ENCODE results near the gene WSCD2. TPM values are rescaled to one million over a fixed set of nuclear protein-coding genes. Genes with fewer than 3 reads are reported as not detected.

The WSCD2 gene
- total and polyA plus RNA-seq, 2 of the 4 experiments (the other 2 are of a cell fraction) = not detected

DNA sequence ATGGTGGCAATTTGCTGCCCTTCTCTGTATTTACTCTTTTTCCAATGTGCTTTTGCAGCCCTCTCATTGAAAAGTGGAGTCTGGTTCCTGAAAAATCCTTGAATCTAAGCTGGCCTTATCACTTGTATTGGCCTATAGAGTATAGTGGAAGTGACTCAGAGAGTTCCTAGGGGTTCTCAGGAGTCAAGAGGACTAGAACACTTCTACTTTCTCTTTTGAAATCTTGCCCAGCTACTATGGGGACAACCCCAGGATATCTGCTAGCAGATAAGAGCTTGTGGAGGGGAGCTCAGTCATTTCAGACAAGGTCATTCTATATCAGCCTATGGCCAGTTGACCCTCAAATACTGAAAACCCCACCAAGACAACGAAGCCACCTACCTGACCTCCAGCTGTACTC is 26.7 kb upstream of the WSCD2 start:
- H3K4me1 ChIP-seq (ENCODE audit: control insufficient read depth, insufficient read depth, low read length) = no peaks in the 10 kb centered on the region
- intact Hi-C loops (cut with micrococcal nuclease) (no loop called here), dilution Hi-C loops (cut with HindIII; ENCODE audit: low sequenced_read_pairs, unreplicated experiment) (no loop called here), in situ Hi-C loops (cut with MboI; ENCODE audit: low sequenced_read_pairs) (no loop called here)
- H3K79me1 ChIP-seq (ENCODE audit: low read depth in 1 of 2, low read length in 2 of 2) = no peaks in the 10 kb centered on the region
- H3K9me3 ChIP-seq (ENCODE audit: control insufficient read depth, insufficient read depth, low read length) = no peaks in the 10 kb centered on the region
- no peak overlapping the region for H3K27ac ChIP-seq (ENCODE audit: insufficient read depth, low read length)
- H3K4me2 ChIP-seq (ENCODE audit: low read depth, low read length) = no peak overlapping the region
- H2BK120ac ChIP-seq (ENCODE audit: low read depth, low read length) = no peak overlapping the region
- no peaks in the 10 kb centered on the region for H3K9me1 ChIP-seq (ENCODE audit: insufficient read depth, low read length)
- no peak overlapping the region for H2BK15ac ChIP-seq (ENCODE audit: low read depth, low read length)
- no peaks in the 10 kb centered on the region for H3K27me3 ChIP-seq (ENCODE audit: control insufficient read depth, insufficient read depth, low read length)
- H4K20me1 ChIP-seq (ENCODE audit: insufficient read depth, low read length) = no peaks in the 10 kb centered on the region
- ChIA-PET CTCF (no interaction called here), POLR2A (ENCODE audit: unreplicated experiment) (no interaction called here)
- no peak overlapping the region for H3K4me3 ChIP-seq (ENCODE audit: insufficient read depth, low read depth, low read length)
- WGBS, 2 experiments (ENCODE audit: extremely low coverage in 2 of 2, insufficient read length in 1 of 2) = no CpG with 5 or more reads among the region's 1 CpG
- H3K4ac ChIP-seq (ENCODE audit: low read depth, low read length) = no peak overlapping the region
- no peak overlapping the region for H2BK5ac ChIP-seq (ENCODE audit: low read depth, low read length, poor library complexity, severe bottlenecking)
- TF ChIP-seq MAZ (IDR thresholded peaks at IDR 0.05; ENCODE audit: borderline replicate concordance, low read depth, low read length) = no peak
- H2AK5ac ChIP-seq (ENCODE audit: low read depth, low read length) = no peak overlapping the region
- no peak overlapping the region for H2AK9ac ChIP-seq (replicated peaks; ENCODE audit: low read depth, low read length, poor library complexity)
- H3K56ac ChIP-seq (ENCODE audit: extremely low read depth, insufficient read depth, low read length) = no peak overlapping the region
- no peak overlapping the region for H2AFZ ChIP-seq (replicated peaks; ENCODE audit: low read length, poor library complexity)
- DNase-seq (no peak), ATAC-seq (ENCODE audit: low read depth) (no peak)
- H3K36me3 ChIP-seq (ENCODE audit: control insufficient read depth, insufficient read depth, low read length) = no peaks in the 10 kb centered on the region
- no peak overlapping the region for H3K18ac ChIP-seq (ENCODE audit: low read depth, low read length)
- no peak overlapping the region for H2BK20ac ChIP-seq (ENCODE audit: low read depth, low read length)
- H3K9ac ChIP-seq (ENCODE audit: low read depth, low read length) = no peak overlapping the region
- H4K5ac ChIP-seq (ENCODE audit: low read depth, low read length) = no peak overlapping the region
- H3K14ac ChIP-seq (replicated peaks; ENCODE audit: low read depth, low read length) = no peak overlapping the region
- no TSS peak for BruUV-seq (replicated peaks)
- H4K8ac ChIP-seq (ENCODE audit: low read depth in 2 of 2, low read length in 2 of 2) = no peak overlapping the region
- no peak overlapping the region for H4K91ac ChIP-seq (ENCODE audit: insufficient read depth, low read depth, low read length)
- H3K23ac ChIP-seq (ENCODE audit: low read depth, low read length) = no peak overlapping the region

Measured in IMR-90 (cell line).